ENCODE measurements around the gene OR13C5.

GRCh38 chr9:104555521-104555920, 43.7 kb downstream of the OR13C5 start:
- no peak for TF ChIP-seq POLR2A (IDR thresholded peaks at IDR 0.05; ENCODE audit: low read depth, low read length)
- TF ChIP-seq POLR2AphosphoS5 (IDR thresholded peaks at IDR 0.05; ENCODE audit: low read depth, low read length): no peak
